ENCODE data around the gene FBLN1. TPM values are rescaled to one million over a fixed set of nuclear protein-coding genes. Genes with fewer than 3 reads are reported as not detected.
A peak's percentile ranks its signal among the peaks of the same experiment; 100 is the strongest.
"Not testable (repeated sequence)": the region's sequence is repeated elsewhere in the genome, so short reads cannot be mapped to it uniquely, and the experiment has no call there.

Gene FBLN1
- total RNA-seq, 1 experiment from 2014 or later, result 183 TPM

GRCh38 chr22:45459235-45459634 lies 43.4 kb upstream of the FBLN1 start:
- no peaks in the 10 kb centered on the region for H3K27me3 Mint-ChIP-seq (ENCODE audit: low read depth)
- 0 out of 2 replicates have a peak, but pooled peaks cover 2% of the 10 kb centered on the region for H3K4me1 Mint-ChIP-seq
- DNase-seq (ENCODE audit: low spot score) (no peak), ATAC-seq (no peak)
- ChIA-PET CTCF (no interaction called here), POLR2A (no interaction called here)
- H3K36me3 Mint-ChIP-seq, result peaks cover 8% of the 10 kb centered on the region
- H3K9me3 Mint-ChIP-seq, result peaks cover 9% of the 10 kb centered on the region
- no peak overlapping the region for H3K27ac Mint-ChIP-seq
- no peak overlapping the region for H3K4me3 Mint-ChIP-seq
- no peak for TF ChIP-seq RORB (CRISPR knock-in tag; IDR thresholded peaks at IDR 0.05)

GRCh38 chr22:45460288-45461109 lies 42.2 kb upstream of the FBLN1 start:
- ChIA-PET POLR2A (interaction anchor here (0.5 to 0.6 kb wide), 3 partner anchors 86 to 2000 kb away, joined by 3 to 5 read pairs (median 5); no protein-coding TSS in a partner anchor), CTCF (interaction anchor here (0.6 to 1.3 kb wide), 2 partner anchors 10 to 166 kb away, joined by 3 to 4 read pairs; no protein-coding TSS in a partner anchor)
- 0 out of 2 replicates have a peak, but pooled peaks cover 2% of the 10 kb centered on the region for H3K4me1 Mint-ChIP-seq
- peaks cover 15% of the 10 kb centered on the region for H3K9me3 Mint-ChIP-seq
- H3K27ac Mint-ChIP-seq, result no peak overlapping the region
- DNase-seq (ENCODE audit: low spot score), result no peak
- no peak for TF ChIP-seq IRF1 (CRISPR knock-in tag; IDR thresholded peaks at IDR 0.05)
- no peak for TF ChIP-seq ZNF317 (CRISPR knock-in tag; IDR thresholded peaks at IDR 0.05; ENCODE audit: borderline replicate concordance, low read depth)
- no peak for TF ChIP-seq FOXJ3 (CRISPR knock-in tag; IDR thresholded peaks at IDR 0.05; ENCODE audit: borderline replicate concordance)
- TF ChIP-seq OVOL2 (CRISPR knock-in tag; IDR thresholded peaks at IDR 0.05; ENCODE audit: borderline replicate concordance), result no peak
- TF ChIP-seq ZNF281 (CRISPR knock-in tag; IDR thresholded peaks at IDR 0.05), result no peak
- TF ChIP-seq TEAD4 (CRISPR knock-in tag; IDR thresholded peaks at IDR 0.05), result no peak
- no peak for TF ChIP-seq ZMAT4 (CRISPR knock-in tag; IDR thresholded peaks at IDR 0.05)
- TF ChIP-seq NFATC4 (CRISPR knock-in tag; IDR thresholded peaks at IDR 0.05), result no peak
- TF ChIP-seq ZNF219 (CRISPR knock-in tag; IDR thresholded peaks at IDR 0.05; ENCODE audit: borderline replicate concordance), result no peak
- TF ChIP-seq GTF2I (CRISPR knock-in tag; conservative IDR thresholded peaks at IDR 0.05), result no peak
- TF ChIP-seq PRRX2 (CRISPR knock-in tag; IDR thresholded peaks at IDR 0.05), result no peak
- TF ChIP-seq JUN (CRISPR knock-in tag; IDR thresholded peaks at IDR 0.05), result no peak
- TF ChIP-seq ATF1 (CRISPR knock-in tag; IDR thresholded peaks at IDR 0.05), result no peak
- TF ChIP-seq ZBTB21 (CRISPR knock-in tag; IDR thresholded peaks at IDR 0.05; ENCODE audit: borderline replicate concordance), result no peak
- TF ChIP-seq CDX4 (CRISPR knock-in tag; IDR thresholded peaks at IDR 0.05; ENCODE audit: borderline replicate concordance), result no peak
- H3K36me3 Mint-ChIP-seq, result peaks cover 14% of the 10 kb centered on the region
- H3K27me3 Mint-ChIP-seq (ENCODE audit: low read depth), result no peaks in the 10 kb centered on the region
- ATAC-seq, result no peak
- no peak overlapping the region for H3K4me3 Mint-ChIP-seq

GRCh38 chr22:45462034-45462655 lies 40.5 kb upstream of the FBLN1 start:
- Mint-ChIP-seq H3K4me3 (no peak overlapping the region), H3K36me3 (peaks cover 17% of the 10 kb centered on the region), H3K27ac (no peak overlapping the region), H3K27me3 (ENCODE audit: low read depth) (no peaks in the 10 kb centered on the region), H3K9me3 (peaks cover 19% of the 10 kb centered on the region), H3K4me1 (0 out of 2 replicates have a peak, but pooled peaks cover 2% of the 10 kb centered on the region)
- ChIA-PET POLR2A (interaction anchor here (1.0 kb wide), 1 partner anchor 48 kb away, joined by 3 read pairs; no protein-coding TSS in a partner anchor), CTCF (interaction anchor here (0.5 to 1.9 kb wide), 26 partner anchors 8 to 479 kb away, joined by 3 to 14 read pairs (median 4); partner anchors contain the start of genes FAM118A and UPK3A)
- ATAC-seq (peak; percentile 91), DNase-seq (ENCODE audit: low spot score) (peak; percentile 21)
- TF ChIP-seq ZNF396 (CRISPR knock-in tag; IDR thresholded peaks at IDR 0.05; ENCODE audit: borderline replicate concordance) (no peak), FOXK1 (CRISPR knock-in tag; IDR thresholded peaks at IDR 0.05) (0 out of 2 replicates have a peak, but pooled peaks have one; percentile 43)

- H3K27ac Mint-ChIP-seq; CTCF ChIA-PET; POLR2A ChIA-PET; H3K4me3 Mint-ChIP-seq; ATAC-seq; H3K4me1 Mint-ChIP-seq; DNase-seq (ENCODE audit: low spot score); H3K27me3 Mint-ChIP-seq (ENCODE audit: low read depth): not testable (repeated sequence)
- peaks cover 30% of the 10 kb centered on the region for H3K9me3 Mint-ChIP-seq
- peaks cover 28% of the 10 kb centered on the region for H3K36me3 Mint-ChIP-seq
Measured at GRCh38 chr22:45463691-45464090, 39.0 kb upstream of the FBLN1 start.
